ENCODE results near the gene LSM6. TPM values are rescaled to one million over a fixed set of nuclear protein-coding genes. Genes with fewer than 3 reads are reported as not detected.

Gene LSM6
- total RNA-seq, 1 experiment from 2014 or later, result 26.3 TPM

Other genes with a start within 250 kb of the LSM6 start
- 4.2 and 8.3 TPM in 2 replicates for gene ZNF827, start 236.9 kb upstream of the LSM6 start, total RNA-seq (2014; rRNA removed)
- not detected in 2 replicates for gene REELD1, start 38.8 kb downstream of the LSM6 start, total RNA-seq (2014; rRNA removed)

All from LHCN-M2 (cell line).